ENCODE measurements around the gene OR52N5. TPM values are rescaled to one million over a fixed set of nuclear protein-coding genes. Genes with fewer than 3 reads are reported as not detected.

OR52N5 gene
- total RNA-seq, 6 experiments from 2014 or later: not detected

DNA sequence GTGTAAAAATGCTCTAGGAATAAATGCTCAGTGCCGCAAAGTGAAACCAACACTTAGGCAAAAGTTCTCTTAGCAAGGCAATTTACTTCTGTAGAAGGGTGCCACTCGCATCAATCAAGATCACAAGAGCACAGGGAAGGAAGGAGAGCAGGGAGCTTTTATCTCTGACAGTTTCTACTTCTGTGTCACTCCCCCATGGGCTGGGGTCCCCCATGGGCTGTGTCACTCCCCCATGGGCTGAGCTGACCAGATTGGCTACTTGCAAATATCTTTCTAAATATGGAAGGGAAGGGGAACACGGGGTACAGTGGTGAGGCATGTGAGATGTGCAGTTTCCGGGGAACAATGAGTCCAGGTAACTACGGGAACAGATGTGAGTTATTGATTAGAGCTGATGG lies 26.0 kb upstream of the OR52N5 start:
- H3K4me1 Mint-ChIP-seq (ENCODE audit: low read depth): peaks cover 16% of the 10 kb centered on the region
- peak overlapping the region; percentile 91 for H3K4me3 Mint-ChIP-seq
- H3K36me3 Mint-ChIP-seq (ENCODE audit: low read depth): no peaks in the 10 kb centered on the region
- H3K27me3 Mint-ChIP-seq (ENCODE audit: insufficient read depth): peaks cover 20% of the 10 kb centered on the region
- TF ChIP-seq, protein P1, sequence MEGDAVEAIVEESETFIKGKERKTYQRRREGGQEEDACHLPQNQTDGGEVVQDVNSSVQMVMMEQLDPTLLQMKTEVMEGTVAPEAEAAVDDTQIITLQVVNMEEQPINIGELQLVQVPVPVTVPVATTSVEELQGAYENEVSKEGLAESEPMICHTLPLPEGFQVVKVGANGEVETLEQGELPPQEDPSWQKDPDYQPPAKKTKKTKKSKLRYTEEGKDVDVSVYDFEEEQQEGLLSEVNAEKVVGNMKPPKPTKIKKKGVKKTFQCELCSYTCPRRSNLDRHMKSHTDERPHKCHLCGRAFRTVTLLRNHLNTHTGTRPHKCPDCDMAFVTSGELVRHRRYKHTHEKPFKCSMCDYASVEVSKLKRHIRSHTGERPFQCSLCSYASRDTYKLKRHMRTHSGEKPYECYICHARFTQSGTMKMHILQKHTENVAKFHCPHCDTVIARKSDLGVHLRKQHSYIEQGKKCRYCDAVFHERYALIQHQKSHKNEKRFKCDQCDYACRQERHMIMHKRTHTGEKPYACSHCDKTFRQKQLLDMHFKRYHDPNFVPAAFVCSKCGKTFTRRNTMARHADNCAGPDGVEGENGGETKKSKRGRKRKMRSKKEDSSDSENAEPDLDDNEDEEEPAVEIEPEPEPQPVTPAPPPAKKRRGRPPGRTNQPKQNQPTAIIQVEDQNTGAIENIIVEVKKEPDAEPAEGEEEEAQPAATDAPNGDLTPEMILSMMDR (IDR thresholded peaks at IDR 0.05): no peak
- no peak overlapping the region; the same call in 1 of the 2 replicates for H3K27ac Mint-ChIP-seq
- DNase-seq: no peak
- H3K9me3 Mint-ChIP-seq: no peaks in the 10 kb centered on the region; the same call in 1 of the 2 replicates

DNA sequence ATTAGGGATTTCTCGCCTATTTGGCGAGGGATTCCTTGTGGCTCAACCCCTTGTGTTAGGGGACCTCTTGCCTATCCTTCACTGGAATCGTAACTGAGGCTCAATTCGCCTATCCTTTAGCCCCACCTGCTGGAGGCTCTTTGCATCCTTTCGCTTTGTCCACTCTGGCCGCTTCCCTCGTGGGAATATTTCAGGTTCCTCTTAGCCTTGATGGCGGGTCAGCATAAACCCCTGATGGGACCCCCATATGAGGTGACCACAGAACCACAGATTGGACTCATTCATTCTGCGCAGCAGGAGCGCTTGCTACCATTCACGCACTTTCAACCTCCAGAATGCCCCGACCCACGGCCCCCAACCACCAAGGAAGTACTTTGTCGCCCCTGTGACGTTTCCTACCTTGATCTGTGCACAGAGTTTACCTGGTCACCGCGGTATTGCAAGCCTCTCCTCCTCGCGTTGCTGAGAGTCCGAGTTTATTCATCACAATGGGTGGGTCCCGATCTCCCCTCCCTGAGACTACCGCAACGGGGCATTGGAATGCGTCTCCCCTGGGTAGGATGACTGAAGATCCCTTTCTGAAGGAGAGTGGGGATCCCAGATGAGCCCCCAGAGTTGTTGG lies 25.5 kb upstream of the OR52N5 start, which contains the start of gene OR52N2:
OR52N2 (plus strand) TSS at position 425 of the 622 bp plus-strand sequence. CDS start 11,412 bp downstream, outside the sequence.
- Mint-ChIP-seq H3K27ac (no peak within 1 kb of the TSS; the same call in 1 of the 2 replicates), H3K9me3 (no peaks in the 10 kb centered on the region; the same call in 1 of the 2 replicates), H3K4me3 (peak within 1 kb of the TSS; percentile 91), H3K4me1 (ENCODE audit: low read depth) (peaks cover 16% of the 10 kb centered on the region), H3K27me3 (ENCODE audit: insufficient read depth) (peaks cover 22% of the 10 kb centered on the region), H3K36me3 (ENCODE audit: low read depth) (no peaks in the 10 kb centered on the region)
- TF ChIP-seq, protein P1 (IDR thresholded peaks at IDR 0.05): peak; percentile 87
- DNase-seq: peak; percentile 67

DNA sequence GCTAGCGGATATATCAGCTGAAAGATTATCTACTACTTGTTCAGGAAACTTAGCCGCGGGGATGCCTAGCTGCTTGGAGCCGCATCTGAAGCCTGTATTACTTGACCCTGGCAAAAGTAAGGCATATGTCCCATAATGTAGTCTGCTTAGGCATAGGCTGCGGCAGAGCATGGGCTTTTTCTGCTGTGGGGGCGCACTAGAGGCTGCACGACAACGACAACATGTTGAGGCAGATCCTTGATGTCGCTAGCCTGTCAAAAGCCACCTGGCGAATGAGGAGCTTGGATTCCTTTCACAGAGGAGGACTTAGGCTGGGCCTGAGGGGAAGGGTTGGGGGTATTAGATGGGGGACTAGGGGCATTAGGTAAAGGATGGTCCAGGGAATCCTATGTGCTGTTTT lies 24.4 kb upstream of the OR52N5 start:
- no peak overlapping the region; the same call in 1 of the 2 replicates for H3K4me3 Mint-ChIP-seq
- H3K27ac Mint-ChIP-seq: no peak overlapping the region
- H3K27me3 Mint-ChIP-seq (ENCODE audit: insufficient read depth): peaks cover 27% of the 10 kb centered on the region
- H3K4me1 Mint-ChIP-seq (ENCODE audit: low read depth): peaks cover 16% of the 10 kb centered on the region
- no peak for DNase-seq
- no peaks in the 10 kb centered on the region for H3K36me3 Mint-ChIP-seq (ENCODE audit: low read depth)
- no peaks in the 10 kb centered on the region; the same call in 1 of the 2 replicates for H3K9me3 Mint-ChIP-seq
- TF ChIP-seq, protein P1 (IDR thresholded peaks at IDR 0.05): no peak

DNA sequence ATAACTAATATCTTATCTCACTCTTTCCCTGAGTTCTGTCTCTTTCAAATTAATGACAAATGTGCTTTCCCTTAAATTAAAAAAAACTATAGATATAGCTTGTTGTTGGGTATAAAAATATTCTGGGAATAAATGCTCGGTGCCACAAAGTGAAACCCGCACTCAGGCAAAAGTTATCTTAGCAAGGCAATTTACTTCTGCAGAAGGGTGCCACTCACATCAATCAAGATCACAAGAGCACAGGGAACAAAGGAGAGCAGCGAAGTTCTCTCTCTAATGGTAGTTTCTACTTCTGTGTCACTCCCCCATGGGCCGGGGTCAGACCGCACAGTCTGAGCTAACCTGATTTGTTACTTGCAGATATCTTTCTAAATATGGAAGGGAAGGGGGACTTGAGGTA lies 20.8 kb upstream of the OR52N5 start:
- Mint-ChIP-seq H3K4me3 (no peak overlapping the region), H3K27me3 (ENCODE audit: insufficient read depth) (peaks cover 25% of the 10 kb centered on the region), H3K4me1 (ENCODE audit: low read depth) (peaks cover 10% of the 10 kb centered on the region), H3K27ac (no peak overlapping the region), H3K9me3 (no peaks in the 10 kb centered on the region; the same call in 1 of the 2 replicates), H3K36me3 (ENCODE audit: low read depth) (no peaks in the 10 kb centered on the region)
- DNase-seq: no peak
- TF ChIP-seq, protein P1 (IDR thresholded peaks at IDR 0.05): no peak

DNA sequence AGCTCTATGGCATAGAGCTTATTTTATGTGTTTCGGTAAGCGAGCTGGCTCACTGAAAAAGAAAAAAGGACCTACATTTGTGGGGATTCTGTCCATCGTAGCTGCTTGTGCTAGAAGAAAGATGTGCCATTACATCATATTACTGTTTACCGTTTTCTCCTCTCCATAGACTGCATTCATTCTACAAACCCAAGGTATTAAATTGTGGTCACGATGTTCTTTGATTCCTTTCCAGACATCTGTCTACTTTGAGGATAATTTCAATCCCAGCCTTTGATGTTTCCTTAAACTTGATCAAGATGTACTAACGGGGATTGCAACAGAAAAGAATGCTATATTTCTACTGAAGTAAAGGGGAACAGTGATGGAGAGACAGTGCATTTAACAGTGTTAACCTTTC lies 13.4 kb upstream of the OR52N5 start:
- TF ChIP-seq, protein P1 (IDR thresholded peaks at IDR 0.05): no peak
- Mint-ChIP-seq H3K4me3 (no peak overlapping the region), H3K27ac (no peak overlapping the region), H3K27me3 (ENCODE audit: insufficient read depth) (no peaks in the 10 kb centered on the region), H3K36me3 (ENCODE audit: low read depth) (no peaks in the 10 kb centered on the region), H3K4me1 (ENCODE audit: low read depth) (no peaks in the 10 kb centered on the region), H3K9me3 (no peaks in the 10 kb centered on the region)
- DNase-seq: no peak
